Tibial nerve (tissue), 4 donors: ENCODE measurements around the gene GABRG2.

Source experiments
- EP300 ChIP-seq, 2 donors: sonication (generic); formaldehyde crosslinking; IDR thresholded peaks; one replicate each; pipeline ENCODE4 v1.6.1; 2017; ENCODE audit warnings: antibody characterized with exemption in 2 of 2, mild to moderate bottlenecking in 1 of 2
- POLR2A ChIP-seq, 2 donors: fragments of 450-650 bp; IDR thresholded peaks; one replicate each; pipeline ENCODE4 v1.6.1; 2017; ENCODE audit warnings: antibody characterized with exemption in 2 of 2, mild to moderate bottlenecking in 2 of 2, moderate library complexity in 2 of 2
- TF ChIP-seq, protein P1 (sequence below), 5 experiments: fragments of 200-600 bp in 3 of 5; fragments of 450-650 bp in 2 of 5; sonication (generic) in 3 of 5; IDR thresholded peaks; one replicate each; pipeline ENCODE4 v1.5.1; 2016 to 2019; ENCODE audit warnings: antibody characterized with exemption in 5 of 5, mild to moderate bottlenecking in 3 of 5, moderate library complexity in 2 of 5

DNA sequence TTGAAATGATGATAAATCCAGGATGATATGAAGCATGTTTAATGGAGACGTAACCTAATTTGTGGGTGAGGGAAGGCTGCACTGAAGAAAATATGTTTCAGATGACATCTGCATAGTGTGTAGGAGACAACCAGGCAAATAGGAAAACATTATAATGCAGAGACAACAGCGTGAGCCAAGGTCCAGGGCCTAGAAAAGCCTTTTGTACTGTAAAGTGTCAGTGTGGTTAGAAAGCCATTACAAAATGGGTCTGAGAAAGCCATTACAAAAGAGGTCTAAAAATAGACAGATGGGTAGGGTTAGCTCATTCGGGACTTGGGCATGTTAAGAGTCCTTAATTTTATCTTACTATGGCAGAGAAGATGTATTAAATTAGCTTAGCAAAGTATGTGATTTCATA is 14.9 kb upstream of the GABRG2 start:
- no peak for TF ChIP-seq EP300 (IDR thresholded peaks at IDR 0.05)
- TF ChIP-seq, protein P1, sequence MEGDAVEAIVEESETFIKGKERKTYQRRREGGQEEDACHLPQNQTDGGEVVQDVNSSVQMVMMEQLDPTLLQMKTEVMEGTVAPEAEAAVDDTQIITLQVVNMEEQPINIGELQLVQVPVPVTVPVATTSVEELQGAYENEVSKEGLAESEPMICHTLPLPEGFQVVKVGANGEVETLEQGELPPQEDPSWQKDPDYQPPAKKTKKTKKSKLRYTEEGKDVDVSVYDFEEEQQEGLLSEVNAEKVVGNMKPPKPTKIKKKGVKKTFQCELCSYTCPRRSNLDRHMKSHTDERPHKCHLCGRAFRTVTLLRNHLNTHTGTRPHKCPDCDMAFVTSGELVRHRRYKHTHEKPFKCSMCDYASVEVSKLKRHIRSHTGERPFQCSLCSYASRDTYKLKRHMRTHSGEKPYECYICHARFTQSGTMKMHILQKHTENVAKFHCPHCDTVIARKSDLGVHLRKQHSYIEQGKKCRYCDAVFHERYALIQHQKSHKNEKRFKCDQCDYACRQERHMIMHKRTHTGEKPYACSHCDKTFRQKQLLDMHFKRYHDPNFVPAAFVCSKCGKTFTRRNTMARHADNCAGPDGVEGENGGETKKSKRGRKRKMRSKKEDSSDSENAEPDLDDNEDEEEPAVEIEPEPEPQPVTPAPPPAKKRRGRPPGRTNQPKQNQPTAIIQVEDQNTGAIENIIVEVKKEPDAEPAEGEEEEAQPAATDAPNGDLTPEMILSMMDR (IDR thresholded peaks at IDR 0.05): no peak
- TF ChIP-seq POLR2A (IDR thresholded peaks at IDR 0.05): no peak
